ENCODE data around the gene RFTN1. TPM values are rescaled to one million over a fixed set of nuclear protein-coding genes. Genes with fewer than 3 reads are reported as not detected.

Gene RFTN1
- total RNA-seq (2014; rRNA removed; shearing (Covaris generic)) = 0.15 and 0.89 TPM in 2 replicates
- polyA plus RNA-seq (2014; cell fraction: nucleus; rRNA removed) = 0.14 and 0.29 TPM in 2 replicates

- no peak for DNase-seq (ENCODE audit: extremely low read depth, low read depth)
Measured at GRCh38 chr3:16513141-16514020, at the start of gene RFTN1. TSS of gene RFTN1 (minus strand) at chr3:16513699. CDS start at chr3:16493869, 19,830 bp downstream.

GRCh38 chr3:16559653-16560365 is 46.3 kb upstream of the RFTN1 start:
- DNase-seq (ENCODE audit: extremely low read depth, low read depth) = no peak

GRCh38 chr3:16554126-16554525 is 40.6 kb upstream of the RFTN1 start:
- DNase-seq (ENCODE audit: extremely low read depth, low read depth) = no peak

- DNase-seq (ENCODE audit: extremely low read depth, low read depth) = no peak
Measured at GRCh38 chr3:16552757-16553156, 39.3 kb upstream of the RFTN1 start.

GRCh38 chr3:16551342-16551976 is 38.0 kb upstream of the RFTN1 start:
- DNase-seq (ENCODE audit: extremely low read depth, low read depth) = no peak

GRCh38 chr3:16550676-16551341 is 37.3 kb upstream of the RFTN1 start:
- peak; percentile 77 for DNase-seq (ENCODE audit: extremely low read depth, low read depth)

GRCh38 chr3:16550305-16550675 is 36.8 kb upstream of the RFTN1 start:
- no peak for DNase-seq (ENCODE audit: extremely low read depth, low read depth)

- DNase-seq (ENCODE audit: extremely low read depth, low read depth) = no peak
Measured at GRCh38 chr3:16548721-16549120, 35.2 kb upstream of the RFTN1 start.

- DNase-seq (ENCODE audit: extremely low read depth, low read depth) = no peak
Measured at GRCh38 chr3:16547561-16548357, 34.3 kb upstream of the RFTN1 start.

GRCh38 chr3:16546186-16547010 is 32.9 kb upstream of the RFTN1 start:
- DNase-seq (ENCODE audit: extremely low read depth, low read depth) = no peak

- no peak for DNase-seq (ENCODE audit: extremely low read depth, low read depth)
Measured at GRCh38 chr3:16545413-16546185, 32.1 kb upstream of the RFTN1 start.

- no peak for DNase-seq (ENCODE audit: extremely low read depth, low read depth)
Measured at GRCh38 chr3:16543242-16543864, 29.9 kb upstream of the RFTN1 start.

- no peak for DNase-seq (ENCODE audit: extremely low read depth, low read depth)
Measured at GRCh38 chr3:16538507-16538906, 25.0 kb upstream of the RFTN1 start.

GRCh38 chr3:16536996-16537395 is 23.5 kb upstream of the RFTN1 start:
- DNase-seq (ENCODE audit: extremely low read depth, low read depth) = no peak

GRCh38 chr3:16536344-16536663 is 22.8 kb upstream of the RFTN1 start:
- DNase-seq (ENCODE audit: extremely low read depth, low read depth) = no peak

GRCh38 chr3:16534640-16535262 is 21.3 kb upstream of the RFTN1 start:
- DNase-seq (ENCODE audit: extremely low read depth, low read depth) = no peak

GRCh38 chr3:16533928-16534574 is 20.6 kb upstream of the RFTN1 start:
- no peak for DNase-seq (ENCODE audit: extremely low read depth, low read depth)

All from NCI-H460 (cell line).